Epidermal melanocyte (primary cell): ENCODE data around the gene PCMTD2.
"Not testable (repeated sequence)": the region's sequence is repeated elsewhere in the genome, so short reads cannot be mapped to it uniquely, and the experiment has no call there.

ENCODE experiments used
- DNase-seq: peaks from one replicate; pipeline ENCODE4 v3.0.0; 2011; ENCODE audit warnings: low spot score; ENCODE audit not compliant: insufficient read length

Gene PCMTD2

DNA sequence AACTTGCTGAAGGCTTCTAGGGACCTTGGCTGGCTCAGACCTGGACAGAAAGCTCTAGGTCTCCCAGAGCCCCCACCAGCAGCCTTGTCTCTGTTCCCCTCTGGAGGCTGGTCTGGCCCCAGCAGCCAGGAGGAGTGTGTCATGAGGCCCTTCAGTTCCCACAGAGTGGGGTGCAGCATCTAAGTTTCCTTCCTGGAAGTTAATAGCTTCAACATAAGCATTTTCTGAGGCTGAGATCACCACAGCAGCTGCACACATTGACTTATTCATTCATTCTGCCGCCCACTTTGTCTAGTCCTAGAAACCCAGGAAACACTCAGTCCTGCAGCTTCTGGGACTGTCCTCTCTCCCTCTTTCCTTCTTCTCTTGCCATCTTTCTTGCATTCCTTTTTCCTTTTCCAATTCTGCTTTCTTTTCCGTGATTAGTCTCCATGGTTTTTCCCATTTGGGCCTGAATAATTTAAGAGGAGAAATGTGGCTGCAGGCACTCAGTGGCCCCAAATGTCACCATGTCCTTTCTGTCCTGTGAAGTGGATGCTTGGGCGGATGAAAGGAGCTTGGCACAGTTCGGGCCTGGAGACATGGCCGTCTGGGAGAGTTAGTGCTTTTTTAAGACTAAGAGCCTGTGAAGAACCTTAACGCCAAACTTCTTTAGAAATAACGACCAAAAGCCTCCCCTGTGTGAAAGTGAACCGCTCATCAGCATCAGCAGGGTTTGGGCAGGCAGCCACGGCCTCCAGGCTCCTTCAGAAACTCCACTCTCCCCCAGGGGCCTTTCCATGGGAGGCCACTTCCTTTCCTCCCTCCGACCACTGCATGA, 31.0 kb upstream of the PCMTD2 start:
- DNase-seq, result peak; percentile 53

GRCh38 chr20:64225171-64225595, 30.4 kb upstream of the PCMTD2 start:
- no peak for DNase-seq

- DNase-seq, result no peak
These were observed 29.5 kb upstream of the PCMTD2 start for GRCh38 chr20:64225828-64226598.

DNA sequence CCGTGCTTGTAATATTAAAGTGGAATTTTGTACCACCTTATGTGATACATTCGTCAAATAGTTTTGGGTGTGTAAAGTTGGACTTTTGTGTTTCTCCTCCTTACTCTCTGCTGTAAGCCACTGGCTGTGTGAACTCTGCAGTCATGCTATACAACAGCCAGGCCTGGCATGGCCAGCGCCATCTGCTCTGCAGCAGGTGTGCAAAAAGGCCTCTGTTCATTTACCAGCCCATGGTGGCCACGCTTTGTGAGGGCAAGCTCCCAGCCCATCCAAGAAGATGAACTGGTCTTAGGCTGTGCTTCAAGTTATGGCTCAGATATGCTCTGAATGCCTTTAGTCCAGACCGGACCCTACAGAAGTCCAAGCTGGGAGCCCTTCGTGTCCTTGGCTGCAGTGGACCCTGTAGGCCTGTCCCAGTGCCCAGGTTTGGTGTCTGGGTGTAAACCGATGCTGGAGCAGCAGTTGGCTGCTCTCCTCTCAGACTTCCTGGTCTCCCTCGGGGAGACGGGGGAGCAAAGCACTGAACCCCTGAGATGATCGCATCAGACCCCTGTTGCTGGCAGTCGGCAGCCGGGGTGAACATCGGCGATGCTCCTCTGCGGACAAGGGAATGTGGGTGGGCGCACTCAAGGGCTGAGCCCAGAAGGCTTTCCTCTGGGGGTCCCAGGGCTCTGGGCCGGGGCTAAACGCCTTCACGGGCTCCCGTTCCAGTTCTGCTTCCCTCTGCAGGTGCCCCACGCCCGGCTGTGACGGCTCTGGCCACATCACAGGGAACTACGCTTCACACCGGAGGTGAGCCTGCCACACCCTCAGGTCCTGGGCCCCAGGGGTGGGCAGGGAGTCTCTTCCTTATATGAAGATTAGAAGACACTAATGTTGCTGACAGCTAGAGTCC, 28.6 kb upstream of the PCMTD2 start:
- no peak for DNase-seq

DNA sequence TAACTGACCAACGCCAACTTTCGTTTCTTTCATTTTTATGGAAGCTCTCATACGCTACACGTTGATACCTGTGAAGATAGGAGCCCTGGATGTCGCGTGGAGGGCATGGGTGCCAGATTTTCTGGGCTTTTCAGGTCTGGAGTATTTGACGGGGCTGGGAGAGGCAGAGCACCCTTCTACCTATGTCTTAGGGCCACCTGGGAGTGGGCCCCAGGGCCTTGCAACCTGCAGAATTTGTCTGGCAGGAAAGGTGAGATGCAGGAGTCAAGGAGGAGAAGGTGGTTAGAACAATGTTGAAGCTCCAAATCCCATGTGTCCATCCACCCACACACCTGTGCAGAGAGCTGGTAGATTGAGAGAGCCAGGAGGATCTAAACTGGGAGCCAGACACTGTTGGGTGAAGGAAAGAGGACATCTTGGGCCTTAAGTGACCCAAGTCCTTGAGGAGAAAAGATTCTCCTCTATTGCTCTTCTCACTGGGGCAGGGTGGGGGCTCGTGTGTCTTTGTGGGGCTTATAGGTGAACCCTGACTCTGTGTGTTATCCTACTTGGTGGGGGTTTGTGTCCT, 27.4 kb upstream of the PCMTD2 start:
- DNase-seq, result no peak

DNA sequence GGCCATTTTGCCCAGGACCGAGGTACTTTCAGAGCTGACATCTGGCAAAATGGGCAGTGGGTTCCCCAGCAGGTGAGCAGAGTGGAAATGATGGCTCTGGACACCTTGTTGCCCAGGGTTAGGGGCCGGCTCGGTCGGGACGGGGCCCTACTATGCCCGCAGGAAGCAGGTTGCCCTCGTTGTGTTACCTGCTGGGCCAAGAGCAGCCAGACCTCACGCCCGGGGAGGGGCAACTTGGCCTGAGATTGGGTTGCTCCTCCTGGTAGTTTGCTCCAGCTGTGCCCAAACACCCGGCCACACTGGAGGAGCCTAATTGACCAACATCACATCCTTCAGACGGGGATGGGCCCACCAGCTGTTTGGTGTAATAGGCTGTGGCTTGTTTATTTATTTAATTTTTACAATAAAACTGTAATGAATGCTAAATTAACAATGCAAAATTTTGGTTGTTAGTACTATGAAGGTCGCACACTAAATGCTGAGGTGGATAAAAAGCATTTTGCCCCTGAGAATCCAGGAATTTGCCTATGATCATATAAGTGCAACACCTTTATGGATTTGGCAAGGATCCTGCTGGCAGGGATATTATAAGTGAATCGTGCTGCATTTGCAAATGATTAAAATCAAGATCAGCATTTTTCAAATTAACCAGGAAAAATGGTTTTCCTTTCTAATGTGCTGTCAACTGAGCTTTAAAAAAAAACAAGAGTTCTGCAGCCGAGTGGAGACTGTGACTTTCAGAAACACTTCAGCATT, 26.6 kb upstream of the PCMTD2 start:
- no peak for DNase-seq

- no peak for DNase-seq
These were observed 26.0 kb upstream of the PCMTD2 start for GRCh38 chr20:64229507-64230061.

- no peak for DNase-seq
These were observed 24.9 kb upstream of the PCMTD2 start for GRCh38 chr20:64230461-64231145.

GRCh38 chr20:64231621-64232550, 23.7 kb upstream of the PCMTD2 start:
- no peak for DNase-seq

DNA sequence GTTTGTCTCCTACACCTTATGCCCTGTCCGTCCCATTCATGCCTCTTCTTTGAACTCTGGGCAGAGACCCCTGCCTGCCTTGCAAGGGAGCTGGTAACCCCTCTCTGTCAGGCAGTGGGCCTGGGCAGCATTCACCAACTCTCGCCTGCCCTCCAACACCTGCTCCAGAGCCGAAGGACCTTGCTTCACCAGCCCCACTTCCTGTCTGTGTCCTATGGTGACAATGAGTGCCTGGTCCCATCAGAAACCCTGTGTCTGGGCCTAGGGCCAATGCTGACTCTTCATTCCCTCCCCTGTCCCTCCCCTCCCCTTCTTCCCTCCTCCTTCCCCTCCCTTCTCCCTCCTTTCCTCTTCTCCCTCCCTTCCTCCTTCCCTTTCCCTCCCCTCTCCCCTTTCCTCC, 22.8 kb upstream of the PCMTD2 start:
- DNase-seq, result no peak

DNA sequence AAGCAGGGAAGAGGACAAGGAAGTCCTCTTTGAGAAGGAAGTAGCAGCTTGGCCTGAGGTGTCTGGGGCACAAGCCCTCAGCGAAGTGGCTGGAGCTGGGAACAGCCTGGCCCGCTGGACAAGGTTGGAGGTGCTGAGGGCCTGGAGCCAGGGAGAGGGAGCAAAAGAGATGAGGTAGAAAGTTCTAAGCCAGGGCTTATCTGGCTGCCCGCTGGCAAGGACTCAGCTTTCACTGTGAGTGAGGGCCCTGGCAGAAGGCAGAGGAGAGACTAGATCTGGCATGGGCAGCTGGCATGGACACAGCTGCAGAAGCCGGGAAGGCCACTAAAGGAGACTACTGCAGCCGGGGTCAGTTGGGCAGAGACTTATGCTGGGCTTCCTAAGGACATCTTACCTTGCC, 21.8 kb upstream of the PCMTD2 start:
- no peak for DNase-seq

DNA sequence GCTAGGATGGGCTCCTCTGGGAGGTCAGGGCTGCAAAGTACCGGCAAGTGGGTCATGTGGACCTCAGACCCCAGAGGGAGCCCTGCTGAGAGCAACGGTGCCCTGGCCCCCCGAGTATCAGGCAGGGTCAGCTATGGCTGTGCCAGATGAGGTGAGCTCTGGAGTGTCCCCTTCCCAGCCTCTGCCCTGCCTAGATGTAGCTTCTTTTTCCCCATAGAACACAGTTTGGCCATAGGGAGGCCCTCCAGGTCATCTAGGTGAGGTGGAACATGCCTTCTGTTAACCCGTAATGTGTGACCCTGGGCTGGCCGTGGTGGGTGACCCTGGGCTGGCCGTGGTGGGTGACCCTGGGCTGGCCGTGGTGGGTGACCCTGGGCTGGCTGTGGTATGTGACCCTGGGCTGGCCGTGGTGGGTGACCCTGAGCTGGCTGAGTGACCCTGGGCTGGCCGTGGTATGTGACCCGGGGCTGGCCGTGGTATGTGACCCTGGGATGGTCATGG, 21.2 kb upstream of the PCMTD2 start:
- DNase-seq, result no peak

GRCh38 chr20:64234921-64235565, 20.5 kb upstream of the PCMTD2 start:
- not testable (repeated sequence) for DNase-seq

DNA sequence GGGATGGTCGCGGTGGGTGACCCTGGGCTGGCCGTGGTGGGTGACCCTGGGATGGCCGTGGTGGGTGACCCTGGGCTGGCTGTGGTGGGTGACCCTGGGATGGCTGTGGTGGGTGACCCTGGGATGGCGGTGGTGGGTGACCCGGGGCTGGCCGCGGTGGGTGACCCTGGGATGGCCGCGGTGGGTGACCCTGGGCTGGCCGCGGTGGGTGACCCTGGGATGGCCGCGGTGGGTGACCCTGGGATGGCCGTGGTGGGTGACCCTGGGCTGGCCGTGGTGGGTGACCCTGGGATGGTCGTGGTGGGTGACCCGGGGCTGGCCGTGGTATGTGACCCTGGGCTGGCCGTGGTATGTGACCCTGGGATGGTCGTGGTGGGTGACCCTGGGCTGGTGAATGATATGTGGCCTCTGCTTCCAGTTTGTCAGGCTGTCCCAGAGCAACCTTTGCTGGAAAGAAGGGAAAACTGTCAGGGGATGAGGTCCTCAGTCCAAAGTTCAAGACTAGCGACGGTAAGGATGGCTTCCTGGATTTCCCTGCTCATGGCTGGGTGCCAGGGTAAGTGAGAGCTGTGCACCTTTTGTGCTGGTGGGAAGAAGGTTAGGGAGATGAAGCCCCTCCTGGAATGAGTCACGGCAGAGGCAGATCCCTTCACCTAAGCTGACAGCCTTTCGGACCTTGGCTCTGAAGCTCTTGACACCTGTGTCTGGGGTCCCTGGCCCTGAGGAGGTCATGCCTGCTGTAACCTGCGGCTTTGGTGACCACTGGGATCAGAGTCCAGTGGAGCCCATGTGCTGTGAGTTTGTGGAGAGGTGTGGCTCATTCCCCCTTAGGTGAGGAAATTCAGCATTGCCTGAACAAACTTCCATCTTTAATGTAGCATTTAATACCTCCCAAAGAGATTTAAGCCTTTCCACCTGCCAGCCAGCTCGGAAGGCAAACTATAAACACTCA, 19.1 kb upstream of the PCMTD2 start:
- no peak for DNase-seq

- no peak for DNase-seq
These were observed 18.2 kb upstream of the PCMTD2 start for GRCh38 chr20:64237316-64237715.

GRCh38 chr20:64238115-64238825, 17.3 kb upstream of the PCMTD2 start:
- no peak for DNase-seq
